Progenitor cell of endocrine pancreas (in vitro differentiated cells): ENCODE results near the gene FRMD4A. TPM values are rescaled to one million over a fixed set of nuclear protein-coding genes. Genes with fewer than 3 reads are reported as not detected.

ENCODE experiments used
- DNase-seq: peaks from one replicate; pipeline ENCODE4 v3.0.0; 2021; ENCODE audit warnings: low spot score; ENCODE audit not compliant: unreplicated experiment
- H3K27ac Mint-ChIP-seq: 2 replicates; pipeline ENCODE4 v1.8.0; 2021; ENCODE audit warnings: mild to moderate bottlenecking, moderate library complexity, mixed read lengths
- H3K27me3 Mint-ChIP-seq: 2 replicates; pipeline ENCODE4 v1.8.0; 2021; ENCODE audit warnings: mixed read lengths
- H3K36me3 Mint-ChIP-seq: 2 replicates; pipeline ENCODE4 v1.8.0; 2022; ENCODE audit warnings: mixed read lengths; ENCODE audit not compliant: insufficient read depth
- H3K4me1 Mint-ChIP-seq: 2 replicates; pipeline ENCODE4 v1.8.0; 2021; ENCODE audit warnings: low read depth, mixed read lengths
- H3K4me3 Mint-ChIP-seq: 2 replicates; pipeline ENCODE4 v1.8.0; 2021; ENCODE audit warnings: low read depth, mild to moderate bottlenecking, moderate library complexity, mixed read lengths
- H3K9me3 Mint-ChIP-seq: 2 replicates; pipeline ENCODE4 v1.8.0; 2021; ENCODE audit warnings: low read depth, mixed read lengths
- CTCF ChIP-seq: fragments of 200-600 bp; sonication (generic); IDR thresholded peaks from one replicate; pipeline ENCODE4 v1.5.0; 2021; ENCODE audit warnings: antibody characterized with exemption, mild to moderate bottlenecking; ENCODE audit not compliant: unreplicated experiment
- total RNA-seq: library from RNA; stranded (reverse); gene quantifications from 2 replicates; pipeline ENCODE4 v1.2.1, GENCODE V29; 2021

Gene FRMD4A
- total RNA-seq, 1 donor from 2014 or later = 42.2 TPM

GRCh38 chr10:13724484-13724883 lies 606.2 kb downstream of the FRMD4A start:
- Mint-ChIP-seq H3K36me3 (peaks cover 6% of the 10 kb centered on the region), H3K4me3 (no peak overlapping the region), H3K9me3 (peaks cover 4% of the 10 kb centered on the region), H3K27ac (no peak overlapping the region), H3K4me1 (peaks cover 36% of the 10 kb centered on the region), H3K27me3 (peaks cover 8% of the 10 kb centered on the region)
- no peak for DNase-seq
- TF ChIP-seq CTCF = no peak

GRCh38 chr10:13722747-13723653 lies 607.7 kb downstream of the FRMD4A start:
- no peak overlapping the region for H3K27ac Mint-ChIP-seq
- peaks cover 43% of the 10 kb centered on the region for H3K4me1 Mint-ChIP-seq
- TF ChIP-seq CTCF = no peak
- no peak overlapping the region for H3K4me3 Mint-ChIP-seq
- H3K36me3 Mint-ChIP-seq = peaks cover 4% of the 10 kb centered on the region
- peaks cover 8% of the 10 kb centered on the region for H3K27me3 Mint-ChIP-seq
- peaks cover 4% of the 10 kb centered on the region for H3K9me3 Mint-ChIP-seq
- DNase-seq = no peak

- no peak for DNase-seq
- Mint-ChIP-seq H3K9me3 (peaks cover 4% of the 10 kb centered on the region), H3K4me1 (peaks cover 49% of the 10 kb centered on the region), H3K27me3 (peaks cover 8% of the 10 kb centered on the region), H3K36me3 (peaks cover 4% of the 10 kb centered on the region), H3K27ac (no peak overlapping the region), H3K4me3 (no peak overlapping the region)
- no peak for TF ChIP-seq CTCF
Observed at GRCh38 chr10:13721486-13721885, 609.2 kb downstream of the FRMD4A start.

- Mint-ChIP-seq H3K36me3 (peaks cover 4% of the 10 kb centered on the region), H3K9me3 (peaks cover 4% of the 10 kb centered on the region), H3K27ac (peak overlapping the region; percentile 73), H3K4me3 (no peak overlapping the region), H3K27me3 (peaks cover 8% of the 10 kb centered on the region), H3K4me1 (peaks cover 55% of the 10 kb centered on the region)
- no peak for DNase-seq
- no peak for TF ChIP-seq CTCF
Observed at GRCh38 chr10:13720699-13721098, 610.0 kb downstream of the FRMD4A start.

- peak overlapping the region; percentile 9 for H3K4me3 Mint-ChIP-seq
- H3K4me1 Mint-ChIP-seq = peaks cover 47% of the 10 kb centered on the region
- peaks cover 10% of the 10 kb centered on the region for H3K27me3 Mint-ChIP-seq
- TF ChIP-seq CTCF = no peak
- peaks cover 4% of the 10 kb centered on the region for H3K36me3 Mint-ChIP-seq
- peaks cover 4% of the 10 kb centered on the region for H3K9me3 Mint-ChIP-seq
- no peak overlapping the region for H3K27ac Mint-ChIP-seq
- DNase-seq = no peak
Observed at GRCh38 chr10:13719425-13719824, 611.3 kb downstream of the FRMD4A start.
